Activated CD8-positive, alpha-beta memory T cell treated with anti-CD3 and anti-CD28 coated beads for 1 hour (primary cell): ENCODE results near the gene SH3BP2.
"Not testable (repeated sequence)": the region's sequence is repeated elsewhere in the genome, so short reads cannot be mapped to it uniquely, and the experiment has no call there.

Experiments
- DNase-seq, 2 donors: peaks; one replicate each; pipeline ENCODE4 v3.0.0-alpha.2; 2020; ENCODE audit warnings: low read depth in 1 of 2; ENCODE audit errors: extremely low read depth in 1 of 2

The SH3BP2 gene

GRCh38 chr4:2762486-2763370, 30.2 kb upstream of the SH3BP2 start:
- DNase-seq, result not testable (repeated sequence)

- DNase-seq, result no peak
Observed at GRCh38 chr4:2763511-2763967, 29.3 kb upstream of the SH3BP2 start.

GRCh38 chr4:2765832-2766526, 26.9 kb upstream of the SH3BP2 start:
- no peak for DNase-seq

- DNase-seq, result no peak
Observed at GRCh38 chr4:2767046-2767704, 25.7 kb upstream of the SH3BP2 start.

- DNase-seq, result no peak
Observed at GRCh38 chr4:2767705-2768074, 25.2 kb upstream of the SH3BP2 start.

- no peak for DNase-seq
Observed at GRCh38 chr4:2768124-2768523, 24.8 kb upstream of the SH3BP2 start.

- DNase-seq, result no peak
Observed at GRCh38 chr4:2768921-2769336, 24.0 kb upstream of the SH3BP2 start.

GRCh38 chr4:2771264-2771663, 21.6 kb upstream of the SH3BP2 start:
- no peak for DNase-seq

GRCh38 chr4:2780643-2781042, 12.2 kb upstream of the SH3BP2 start:
- not testable (repeated sequence) for DNase-seq

- no peak for DNase-seq
Observed at GRCh38 chr4:2781911-2782310, 11.0 kb upstream of the SH3BP2 start.

- no peak for DNase-seq
Observed at GRCh38 chr4:2783790-2784189, 9.1 kb upstream of the SH3BP2 start.

- no peak for DNase-seq
Observed at GRCh38 chr4:2785613-2786012, 7.3 kb upstream of the SH3BP2 start.

GRCh38 chr4:2786152-2786671, 6.7 kb upstream of the SH3BP2 start:
- DNase-seq, result peak; percentile 46 to 52

- no peak for DNase-seq
Observed at GRCh38 chr4:2786794-2787229, 6.1 kb upstream of the SH3BP2 start.

- no peak for DNase-seq
Observed at GRCh38 chr4:2787230-2788100, 5.4 kb upstream of the SH3BP2 start.

GRCh38 chr4:2788101-2788500, 4.8 kb upstream of the SH3BP2 start:
- DNase-seq, result no peak

- no peak for DNase-seq
Observed at GRCh38 chr4:2788532-2789103, 4.3 kb upstream of the SH3BP2 start.

- DNase-seq, result no peak
Observed at GRCh38 chr4:2789351-2789750, 3.5 kb upstream of the SH3BP2 start.

- DNase-seq, result no peak
Observed at GRCh38 chr4:2789793-2790582, 2.9 kb upstream of the SH3BP2 start.
